Dendritic cell treated with granulocyte-macrophage colony-stimulating factor and Interleukin-4, amounts not matched to agents 40 ng/mL and 50 ng/mL, for 4 days (primary cell): ENCODE measurements around the gene MSI2.

ENCODE experiments used
- H3K27ac Mint-ChIP-seq: one replicate; pipeline ENCODE4 v1.8.0; 2022; ENCODE audit warnings: mild to moderate bottlenecking, mixed read lengths
- H3K27me3 Mint-ChIP-seq: one replicate; pipeline ENCODE4 v1.8.0; 2022; ENCODE audit warnings: mild to moderate bottlenecking, mixed read lengths
- H3K36me3 Mint-ChIP-seq: one replicate; pipeline ENCODE4 v1.8.0; 2022; ENCODE audit warnings: low read depth, mixed read lengths
- H3K4me1 Mint-ChIP-seq: one replicate; pipeline ENCODE4 v1.8.0; 2022; ENCODE audit warnings: low read depth, mixed read lengths
- H3K4me3 Mint-ChIP-seq: one replicate; pipeline ENCODE4 v1.8.0; 2022; ENCODE audit warnings: mild to moderate bottlenecking, moderate library complexity, mixed read lengths
- H3K9me3 Mint-ChIP-seq: one replicate; pipeline ENCODE4 v1.8.0; 2022; ENCODE audit warnings: mixed read lengths
- intact Hi-C: fragments of 100-400 bp; cut with micrococcal nuclease; formaldehyde crosslinking; loops from one replicate; pipeline ENCODE4 v1.15.0; 2022

The MSI2 gene

DNA sequence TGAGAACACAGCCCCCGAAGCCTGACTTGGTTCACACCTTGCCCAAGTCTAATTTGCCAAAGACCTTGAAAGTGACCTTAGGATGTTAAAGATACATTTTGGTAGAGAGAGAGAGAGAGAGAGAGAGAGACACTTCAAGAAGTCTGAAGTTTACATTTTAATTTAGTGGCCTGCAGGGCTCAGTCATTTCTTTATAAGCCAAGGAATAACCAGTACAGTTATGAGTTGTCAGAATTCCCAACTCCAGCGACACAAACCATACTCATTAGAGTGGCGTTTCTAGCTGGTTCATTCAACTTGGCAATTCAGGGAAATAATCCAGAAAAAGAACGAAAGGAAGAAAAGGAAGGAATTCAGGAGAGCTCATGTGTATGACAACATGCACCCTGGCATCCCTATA lies 284.7 kb downstream of the MSI2 start:
- H3K27ac Mint-ChIP-seq, result no peak overlapping the region
- no peak overlapping the region for H3K4me3 Mint-ChIP-seq
- H3K9me3 Mint-ChIP-seq, result no peaks in the 10 kb centered on the region
- no peaks in the 10 kb centered on the region for H3K36me3 Mint-ChIP-seq
- intact Hi-C loops, result no loop called here
- peaks cover 16% of the 10 kb centered on the region for H3K4me1 Mint-ChIP-seq
- H3K27me3 Mint-ChIP-seq, result no peaks in the 10 kb centered on the region

DNA sequence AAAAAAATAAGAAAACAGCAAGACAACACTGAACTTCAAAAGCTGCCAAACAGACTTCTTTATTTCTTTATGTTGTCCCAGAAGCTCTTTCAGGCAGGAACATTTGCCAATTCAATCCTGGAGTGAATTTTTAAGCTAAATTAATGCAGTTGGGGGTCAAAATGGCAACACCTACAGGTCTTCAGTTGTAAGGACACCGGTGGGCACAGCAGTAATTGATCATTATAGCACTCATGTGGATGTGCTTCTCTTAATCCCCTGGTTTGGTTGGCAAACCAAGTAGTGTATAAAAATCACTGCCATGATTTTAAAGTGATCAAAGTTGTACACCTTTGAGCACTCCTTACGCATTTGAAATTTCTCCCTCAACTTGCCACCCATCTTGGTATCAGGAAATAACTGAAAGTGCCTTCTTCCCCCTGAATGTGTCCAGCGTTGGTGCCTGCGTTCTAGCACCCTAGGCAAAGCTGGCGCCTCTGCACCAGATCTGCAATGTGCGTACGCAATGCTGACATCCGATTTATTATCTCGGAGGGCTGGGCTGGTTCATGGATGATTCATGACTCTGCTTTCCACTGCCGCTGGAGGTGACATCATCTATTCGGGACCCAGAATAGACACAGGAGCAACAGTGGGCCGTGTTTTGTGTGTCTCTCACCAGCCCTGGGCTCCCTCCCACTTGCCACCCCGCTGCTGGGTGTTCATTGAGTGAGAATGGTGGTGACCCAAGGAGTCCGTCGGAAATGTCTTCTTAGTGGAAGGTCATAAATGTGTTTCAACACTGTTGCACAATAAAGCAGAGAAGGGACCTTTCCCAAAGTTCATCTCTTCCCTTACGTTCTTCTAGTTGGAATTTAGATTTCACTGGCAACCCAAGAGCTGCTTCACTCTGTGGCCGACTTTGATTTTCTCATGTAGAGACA lies 285.4 kb downstream of the MSI2 start:
- no peak overlapping the region for H3K4me3 Mint-ChIP-seq
- no peak overlapping the region for H3K27ac Mint-ChIP-seq
- intact Hi-C loops, result no loop called here

DNA sequence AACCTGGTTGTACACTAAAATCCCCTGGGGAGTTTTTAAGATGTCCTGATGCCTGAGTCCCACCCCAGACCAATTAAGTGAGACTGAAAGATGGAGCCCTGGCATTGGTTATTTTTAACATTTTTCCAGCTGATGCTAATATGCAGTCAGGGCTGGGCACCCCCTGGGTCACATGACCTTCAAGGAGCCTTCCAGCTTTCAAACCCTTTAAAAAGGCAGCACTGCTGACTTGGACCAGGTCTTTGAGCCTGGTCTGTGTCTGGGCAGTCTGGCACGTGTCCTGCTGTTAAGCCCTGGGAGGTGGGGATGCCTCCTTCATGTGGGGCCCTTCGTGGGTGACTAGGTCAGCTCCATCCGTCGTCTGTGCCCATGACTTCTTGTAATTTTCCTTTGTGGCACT lies 286.2 kb downstream of the MSI2 start:
- intact Hi-C loops, result no loop called here
- no peak overlapping the region for H3K4me3 Mint-ChIP-seq
- H3K4me1 Mint-ChIP-seq, result peaks cover 13% of the 10 kb centered on the region
- no peak overlapping the region for H3K27ac Mint-ChIP-seq
- no peaks in the 10 kb centered on the region for H3K27me3 Mint-ChIP-seq
- H3K9me3 Mint-ChIP-seq, result no peaks in the 10 kb centered on the region
- no peaks in the 10 kb centered on the region for H3K36me3 Mint-ChIP-seq

More for the DNA sequence above, 285.4 kb downstream of the MSI2 start:
- Mint-ChIP-seq H3K27me3 (no peaks in the 10 kb centered on the region), H3K9me3 (no peaks in the 10 kb centered on the region), H3K4me1 (peaks cover 16% of the 10 kb centered on the region), H3K36me3 (no peaks in the 10 kb centered on the region)

DNA sequence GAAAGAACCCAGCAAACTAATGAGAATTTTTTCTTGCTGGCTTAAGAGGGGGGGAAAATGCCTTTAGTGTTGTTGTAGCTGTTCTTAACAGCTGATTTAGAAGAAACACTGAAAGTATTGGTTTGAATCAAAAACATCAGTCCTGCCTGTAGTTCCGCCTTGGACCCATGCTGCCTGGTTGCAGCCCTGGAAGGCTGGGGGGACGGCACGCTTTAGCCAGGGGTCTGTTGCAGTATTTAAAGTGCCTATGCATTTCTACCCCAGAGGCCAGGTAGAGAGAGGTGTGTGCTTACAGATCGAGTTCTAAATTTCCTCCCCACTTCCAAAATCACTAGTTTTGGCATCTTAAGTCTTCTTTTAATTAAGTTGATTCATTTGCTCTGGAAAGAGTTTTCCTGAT lies 286.9 kb downstream of the MSI2 start:
- H3K4me3 Mint-ChIP-seq, result no peak overlapping the region
- no peaks in the 10 kb centered on the region for H3K27me3 Mint-ChIP-seq
- H3K9me3 Mint-ChIP-seq, result no peaks in the 10 kb centered on the region
- H3K36me3 Mint-ChIP-seq, result no peaks in the 10 kb centered on the region
- peaks cover 7% of the 10 kb centered on the region for H3K4me1 Mint-ChIP-seq
- intact Hi-C loops, result no loop called here
- H3K27ac Mint-ChIP-seq, result no peak overlapping the region

DNA sequence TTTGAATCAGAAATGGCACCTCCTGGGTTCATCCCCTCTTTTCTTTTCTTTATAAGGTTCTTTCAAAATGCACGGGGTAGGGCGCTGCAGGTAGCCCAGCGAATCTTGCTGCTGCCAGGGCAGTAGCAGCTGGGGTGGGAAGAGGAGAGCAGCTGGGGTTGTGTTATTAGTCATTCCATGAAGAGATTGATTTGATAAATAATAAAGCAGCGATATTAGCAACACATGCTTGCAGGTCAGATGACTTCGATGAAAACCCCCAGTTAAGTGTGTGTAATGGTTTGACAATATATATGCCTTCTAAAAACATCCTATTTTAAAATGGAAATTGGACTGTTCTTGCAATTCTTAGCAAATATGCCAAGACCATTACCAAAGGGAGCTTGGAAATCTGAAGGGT lies 288.1 kb downstream of the MSI2 start:
- H3K9me3 Mint-ChIP-seq, result no peaks in the 10 kb centered on the region
- H3K36me3 Mint-ChIP-seq, result no peaks in the 10 kb centered on the region
- no peak overlapping the region for H3K27ac Mint-ChIP-seq

DNA sequence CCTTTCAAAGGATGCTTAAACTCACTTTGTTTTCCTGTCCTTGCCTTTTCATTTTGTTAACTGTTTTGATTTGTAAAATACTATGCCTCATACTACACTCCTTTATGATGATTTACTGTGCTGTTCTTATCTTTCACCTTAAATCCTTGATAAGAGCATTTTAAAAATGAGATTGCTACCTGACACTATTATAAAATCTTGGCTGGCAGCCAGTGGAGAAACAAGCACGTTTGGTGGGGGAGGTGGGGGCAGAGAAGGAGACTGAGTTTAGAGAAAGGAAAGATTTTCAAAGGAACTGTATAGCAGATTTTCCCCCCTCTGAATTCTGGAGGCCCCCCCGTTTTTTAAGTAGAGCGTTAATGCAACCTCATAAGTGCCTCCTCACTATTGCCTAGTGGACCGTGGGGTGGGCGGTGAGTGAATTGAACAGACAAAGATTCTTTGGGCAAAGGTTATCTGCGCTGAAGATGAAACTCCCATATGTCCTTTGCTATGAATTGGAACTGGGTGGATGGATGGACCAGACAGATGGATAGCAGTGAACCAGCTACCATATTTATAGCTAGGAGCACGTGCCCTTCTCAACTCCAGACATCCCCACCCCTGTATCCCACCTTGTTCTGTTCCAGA lies 288.6 kb downstream of the MSI2 start:
- no peaks in the 10 kb centered on the region for H3K27me3 Mint-ChIP-seq
- no peaks in the 10 kb centered on the region for H3K36me3 Mint-ChIP-seq
- H3K27ac Mint-ChIP-seq, result no peak overlapping the region
- H3K4me3 Mint-ChIP-seq, result no peak overlapping the region
- H3K4me1 Mint-ChIP-seq, result peaks cover 7% of the 10 kb centered on the region
- intact Hi-C loops, result no loop called here
- H3K9me3 Mint-ChIP-seq, result no peaks in the 10 kb centered on the region

More for the DNA sequence above, 288.1 kb downstream of the MSI2 start:
- H3K4me1 Mint-ChIP-seq, result peaks cover 7% of the 10 kb centered on the region
- intact Hi-C loops, result no loop called here
- no peaks in the 10 kb centered on the region for H3K27me3 Mint-ChIP-seq
- H3K4me3 Mint-ChIP-seq, result no peak overlapping the region

DNA sequence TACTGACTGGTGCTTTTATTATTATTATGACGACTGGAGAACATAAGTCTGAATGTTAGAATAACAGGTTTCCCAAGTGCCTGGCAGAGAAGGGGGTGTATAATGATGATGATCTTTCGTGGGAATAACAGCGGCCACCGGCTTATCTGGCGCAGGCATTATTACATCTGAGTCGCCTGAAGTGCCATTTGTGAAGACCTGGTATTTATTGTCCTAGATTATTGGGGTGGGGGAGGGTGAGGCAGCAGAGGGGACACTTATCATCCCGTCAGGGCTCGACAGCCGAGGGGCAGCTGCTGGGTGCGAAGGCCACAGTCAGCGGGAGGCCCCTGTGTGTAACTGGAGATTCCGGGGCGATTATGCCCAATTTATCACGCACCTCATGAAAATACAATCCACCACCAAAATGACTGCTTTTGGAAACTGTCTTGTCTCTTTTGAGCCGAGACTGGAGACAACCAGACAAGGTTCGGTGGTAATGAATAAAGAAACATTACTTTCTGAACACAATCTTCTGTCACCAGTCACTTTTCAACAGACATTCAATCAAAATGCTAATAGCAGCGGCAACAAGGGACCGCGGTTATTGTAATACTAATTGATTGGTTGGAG lies 289.5 kb downstream of the MSI2 start:
- no peaks in the 10 kb centered on the region for H3K36me3 Mint-ChIP-seq
- intact Hi-C loops, result no loop called here
- peaks cover 7% of the 10 kb centered on the region for H3K4me1 Mint-ChIP-seq
- no peak overlapping the region for H3K27ac Mint-ChIP-seq
- no peak overlapping the region for H3K4me3 Mint-ChIP-seq
- H3K27me3 Mint-ChIP-seq, result no peaks in the 10 kb centered on the region
- H3K9me3 Mint-ChIP-seq, result no peaks in the 10 kb centered on the region

DNA sequence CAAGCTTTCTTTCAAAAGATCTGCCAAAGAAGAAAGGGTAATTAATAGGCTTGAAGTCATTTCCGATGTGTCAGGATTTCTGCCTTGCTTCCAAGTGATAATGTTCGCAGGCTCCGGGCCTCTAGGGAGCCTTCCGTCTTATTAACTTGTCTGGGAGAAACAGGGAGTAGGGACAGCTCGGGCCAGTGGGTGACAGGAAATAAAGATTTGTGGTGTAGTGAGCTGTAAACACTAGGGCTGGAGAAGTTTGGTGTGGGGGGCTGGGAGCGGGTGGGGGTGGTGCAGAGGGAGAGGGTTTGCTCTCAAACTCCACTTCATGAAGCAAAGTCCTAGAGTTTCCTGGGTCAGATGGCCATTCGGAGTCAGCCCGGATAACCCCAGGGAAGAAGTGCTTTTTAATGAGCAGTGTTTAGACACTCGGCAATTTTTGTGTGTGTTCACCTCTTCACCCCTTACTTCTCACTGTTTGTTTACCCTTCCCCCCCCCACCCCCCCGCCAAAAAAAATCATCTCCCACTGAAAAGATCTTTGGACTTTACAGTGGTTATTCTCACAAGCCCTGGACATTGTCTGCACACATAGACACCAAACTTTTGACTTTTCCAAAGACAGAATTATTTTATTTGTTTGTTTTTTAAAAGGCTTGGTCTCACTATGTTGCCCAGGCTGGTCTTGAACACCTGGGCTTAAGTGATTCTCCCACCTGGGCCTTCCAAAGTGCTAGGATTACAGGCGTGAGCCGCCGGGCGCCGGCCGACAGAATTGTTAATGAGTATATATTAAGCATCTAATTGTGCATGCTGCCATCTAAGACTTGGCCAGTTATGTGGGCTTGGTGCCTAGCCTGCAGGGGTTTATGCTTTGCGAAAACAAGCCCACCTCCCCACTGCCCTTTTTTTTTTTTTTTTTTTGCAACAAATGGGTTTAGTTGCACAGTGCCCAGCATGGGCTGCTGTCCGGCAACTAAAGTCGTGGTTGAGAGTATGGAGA lies 292.4 kb downstream of the MSI2 start:
- Mint-ChIP-seq H3K9me3 (no peaks in the 10 kb centered on the region), H3K36me3 (no peaks in the 10 kb centered on the region), H3K27me3 (peaks cover 15% of the 10 kb centered on the region), H3K4me1 (peaks cover 10% of the 10 kb centered on the region), H3K4me3 (no peak overlapping the region), H3K27ac (no peak overlapping the region)
- intact Hi-C loops, result no loop called here

DNA sequence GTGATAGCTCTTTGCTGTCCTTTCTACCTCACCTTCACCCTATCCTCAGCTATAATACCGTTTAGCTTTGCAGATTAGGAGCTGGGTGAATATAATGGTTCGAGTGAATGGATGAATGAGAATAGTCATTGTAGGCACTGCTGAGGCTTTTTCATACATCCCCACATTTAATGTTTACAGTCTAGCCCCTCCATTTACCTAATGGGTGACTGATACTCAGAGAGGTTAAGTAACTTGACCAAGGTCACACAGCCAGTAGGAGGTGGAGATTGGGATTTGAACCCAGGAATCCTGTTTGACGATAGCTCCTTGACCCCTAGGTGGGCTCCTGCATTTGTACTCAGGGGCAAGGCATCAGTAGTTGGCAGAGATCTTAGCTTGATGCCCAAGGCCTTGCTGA lies 293.1 kb downstream of the MSI2 start:
- Mint-ChIP-seq H3K4me1 (peaks cover 11% of the 10 kb centered on the region), H3K27me3 (peaks cover 17% of the 10 kb centered on the region), H3K36me3 (no peaks in the 10 kb centered on the region), H3K27ac (no peak overlapping the region), H3K9me3 (no peaks in the 10 kb centered on the region), H3K4me3 (no peak overlapping the region)
- intact Hi-C loops, result no loop called here

DNA sequence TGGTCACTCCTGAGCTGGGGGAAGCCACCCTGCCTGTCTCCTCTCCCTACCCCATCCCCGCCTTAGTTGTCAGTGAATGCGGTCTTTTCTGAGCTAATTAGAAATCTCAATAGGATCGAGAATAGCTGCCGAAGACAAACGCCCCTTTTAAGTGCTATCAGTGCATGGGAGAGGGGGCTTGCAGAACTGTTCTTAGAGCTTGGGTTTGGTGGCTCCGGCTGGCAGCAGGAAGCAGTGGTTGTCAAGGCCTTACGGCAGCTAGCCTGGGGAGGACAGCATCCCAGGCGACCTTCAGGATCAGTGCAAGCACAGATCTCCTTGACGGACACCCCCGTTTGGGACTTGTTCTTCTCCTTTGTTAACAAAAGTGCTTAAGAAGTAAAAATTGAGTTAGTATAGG lies 293.7 kb downstream of the MSI2 start:
- H3K9me3 Mint-ChIP-seq, result no peaks in the 10 kb centered on the region

DNA sequence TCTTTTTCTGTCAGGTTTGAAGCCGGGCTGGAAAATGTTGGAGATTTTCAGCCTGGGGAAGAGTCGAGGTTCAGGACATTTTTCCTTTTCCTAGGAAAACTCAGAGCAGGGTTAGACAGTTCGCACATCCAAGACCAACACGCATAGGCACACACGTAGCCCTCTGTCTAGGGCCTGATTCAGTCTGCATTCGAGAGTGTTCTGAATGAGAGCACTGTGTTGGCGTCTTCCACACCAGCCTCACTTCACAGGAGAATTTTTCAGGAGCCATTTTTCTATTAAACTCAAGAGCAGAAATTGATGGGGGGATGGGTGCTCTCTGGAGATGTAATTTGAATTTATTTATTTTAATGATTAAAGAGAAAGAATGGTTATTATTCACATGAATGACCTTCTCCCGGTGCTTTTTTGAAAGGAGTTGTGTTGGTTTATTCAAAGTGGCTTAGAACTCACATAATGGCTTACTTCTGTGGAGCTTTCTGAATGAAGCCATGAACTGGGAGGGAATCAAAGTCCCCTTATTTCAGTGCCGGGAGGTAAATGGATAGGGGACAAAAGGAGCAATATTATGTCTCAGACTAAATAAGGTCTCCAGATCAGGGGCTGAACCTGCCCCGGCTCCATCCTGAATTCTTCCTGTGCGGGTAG lies 294.5 kb downstream of the MSI2 start:
- H3K36me3 Mint-ChIP-seq, result no peaks in the 10 kb centered on the region
- peaks cover 19% of the 10 kb centered on the region for H3K27me3 Mint-ChIP-seq
- no peak overlapping the region for H3K4me3 Mint-ChIP-seq
- H3K27ac Mint-ChIP-seq, result no peak overlapping the region
- H3K4me1 Mint-ChIP-seq, result peaks cover 16% of the 10 kb centered on the region
- no peaks in the 10 kb centered on the region for H3K9me3 Mint-ChIP-seq
- intact Hi-C loops, result no loop called here

More for the DNA sequence above, 293.7 kb downstream of the MSI2 start:
- peaks cover 11% of the 10 kb centered on the region for H3K4me1 Mint-ChIP-seq
- no peaks in the 10 kb centered on the region for H3K36me3 Mint-ChIP-seq
- peaks cover 19% of the 10 kb centered on the region for H3K27me3 Mint-ChIP-seq
- no peak overlapping the region for H3K4me3 Mint-ChIP-seq
- intact Hi-C loops, result no loop called here
- H3K27ac Mint-ChIP-seq, result no peak overlapping the region

DNA sequence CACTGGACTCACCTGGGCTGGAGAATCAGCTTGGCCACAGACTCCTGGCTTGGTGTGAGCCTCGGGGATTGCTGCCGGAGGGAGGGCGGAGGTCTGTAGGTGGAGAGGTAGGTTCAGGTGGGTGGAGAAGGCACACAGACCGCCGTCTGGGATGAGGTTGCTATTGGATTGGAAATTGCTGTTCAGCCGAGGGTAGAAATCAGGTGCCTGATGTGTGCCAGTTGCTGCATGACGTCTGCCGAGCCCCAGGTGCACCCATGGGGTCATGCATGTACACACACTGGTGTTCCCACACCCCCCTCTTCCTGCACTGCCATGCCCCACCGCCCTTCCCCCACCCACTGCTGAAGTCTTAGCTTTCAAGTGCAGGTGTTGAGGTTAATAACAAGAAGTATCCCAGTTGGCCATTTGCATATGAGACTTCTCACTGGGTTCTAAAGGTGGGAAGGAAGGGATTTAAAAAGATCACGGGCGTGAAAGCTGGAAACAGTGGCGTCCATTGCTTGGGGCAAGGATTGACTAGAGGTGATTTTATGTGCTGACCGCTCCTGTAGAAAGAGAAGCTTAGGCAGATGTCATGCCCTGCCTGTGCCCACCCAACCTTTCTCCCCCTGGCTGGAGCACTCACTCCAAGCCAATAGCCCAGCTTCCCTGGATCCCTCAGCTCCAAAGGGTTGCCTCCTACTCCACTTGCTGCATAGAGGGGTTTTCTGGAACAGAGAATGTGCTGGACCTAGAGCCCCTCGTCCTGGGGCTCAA lies 295.2 kb downstream of the MSI2 start:
- Mint-ChIP-seq H3K36me3 (no peaks in the 10 kb centered on the region), H3K27me3 (peaks cover 19% of the 10 kb centered on the region), H3K4me3 (no peak overlapping the region), H3K4me1 (peaks cover 18% of the 10 kb centered on the region), H3K27ac (no peak overlapping the region), H3K9me3 (no peaks in the 10 kb centered on the region)
- intact Hi-C loops, result no loop called here
